ENCODE measurements around the gene CAPS2.

- TF ChIP-seq CTCF (conservative IDR thresholded peaks at IDR 0.05) (no peak), ZFX (IDR thresholded peaks at IDR 0.05) (no peak)
These were observed 19.8 kb upstream of the CAPS2 start for GRCh38 chr12:75349946-75350345.
